Activated CD4-positive, CD25-positive, alpha-beta regulatory T cell treated with anti-CD3 and anti-CD28 coated beads, Interleukin-2, amount 50 U/mL, for 16 hours (primary cell): Measurements from ENCODE around the gene OR1A1.
"Not testable (repeated sequence)": the region's sequence is repeated elsewhere in the genome, so short reads cannot be mapped to it uniquely, and the experiment has no call there.

ENCODE experiments used
- DNase-seq: peaks from one replicate; pipeline ENCODE4 v3.0.0-alpha.2; 2020; ENCODE audit warnings: low read depth, low spot score

OR1A1 gene

DNA sequence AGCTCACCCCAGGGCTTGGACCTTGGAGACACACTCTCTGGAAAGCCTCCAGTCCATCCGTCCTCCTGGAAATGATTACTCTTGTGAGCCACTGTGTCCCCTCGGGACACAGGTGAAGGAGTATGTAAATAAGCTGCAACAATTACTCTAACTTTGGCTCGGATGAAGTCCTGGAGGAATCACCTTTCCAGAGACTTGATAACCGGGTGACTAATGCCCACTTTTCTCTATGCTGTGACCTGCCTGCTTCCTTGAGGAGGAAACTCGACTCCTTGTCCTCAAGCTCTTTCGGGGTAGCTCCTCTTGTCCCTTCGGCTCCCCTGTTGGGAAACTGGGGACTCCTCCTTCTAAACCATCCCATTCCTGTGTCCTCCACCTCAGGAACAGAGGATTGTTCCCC, at the start of gene OR1A1:
Gene OR1A1 (plus strand): TSS at position 301 of the 400 bp plus-strand sequence. CDS start 7,954 bp downstream, outside the sequence.
- DNase-seq, result no peak

DNA sequence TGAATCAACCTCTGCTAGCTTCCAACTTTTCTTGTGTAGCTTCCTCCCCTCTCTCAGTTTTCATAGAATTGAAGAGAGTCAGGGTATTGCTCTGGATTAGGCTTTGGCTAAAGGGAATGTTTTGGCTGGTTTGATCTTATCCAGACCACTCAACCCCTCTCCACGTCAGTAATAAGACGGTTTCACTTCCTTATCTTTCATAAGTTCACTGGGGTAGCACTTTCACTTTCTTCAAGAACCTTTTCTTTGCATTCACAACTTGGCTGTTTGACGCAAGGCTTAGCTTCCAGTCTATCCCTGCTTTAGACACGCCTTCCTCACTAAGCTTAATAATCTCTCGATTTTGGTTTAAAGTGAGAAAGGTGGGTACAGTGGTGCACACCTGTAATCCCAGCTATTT, 39.9 kb upstream of the OR1A1 start:
- no peak for DNase-seq

DNA sequence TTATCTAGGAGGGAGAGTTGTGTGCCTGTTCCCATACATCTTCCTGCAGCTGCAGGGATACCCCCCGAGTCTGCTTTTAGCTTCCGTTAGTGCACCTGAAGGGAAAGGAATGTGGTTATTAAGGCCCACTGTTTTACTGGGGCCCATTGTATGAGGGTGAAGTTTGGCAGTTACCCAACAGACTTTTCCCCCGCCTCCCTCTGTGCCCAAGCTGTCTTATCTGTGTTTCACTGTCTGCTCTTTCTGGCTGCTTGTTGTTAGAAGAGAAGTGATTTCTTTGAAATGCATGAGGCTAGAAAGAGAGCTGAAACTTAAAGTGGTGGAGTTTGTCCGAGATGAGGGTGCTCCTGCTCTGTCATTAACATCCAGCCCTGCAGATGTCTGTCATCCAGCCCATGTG, 17.5 kb upstream of the OR1A1 start:
- DNase-seq, result no peak

GRCh38 chr17:3197219-3197618, 10.2 kb upstream of the OR1A1 start, which contains the start of gene OR1A2:
Gene OR1A2, plus strand, starts transcription at chr17:3197519. Its CDS starts 0 bp downstream, at chr17:3197519.
- DNase-seq, result no peak

- DNase-seq, result no peak
Observed at GRCh38 chr17:3208484-3208883, 1.0 kb downstream of the OR1A1 start.

GRCh38 chr17:3213001-3213400, 5.5 kb downstream of the OR1A1 start:
- DNase-seq, result no peak

GRCh38 chr17:3213587-3213986, 6.1 kb downstream of the OR1A1 start:
- no peak for DNase-seq

GRCh38 chr17:3219978-3220377, 12.5 kb downstream of the OR1A1 start:
- DNase-seq, result not testable (repeated sequence)

DNA sequence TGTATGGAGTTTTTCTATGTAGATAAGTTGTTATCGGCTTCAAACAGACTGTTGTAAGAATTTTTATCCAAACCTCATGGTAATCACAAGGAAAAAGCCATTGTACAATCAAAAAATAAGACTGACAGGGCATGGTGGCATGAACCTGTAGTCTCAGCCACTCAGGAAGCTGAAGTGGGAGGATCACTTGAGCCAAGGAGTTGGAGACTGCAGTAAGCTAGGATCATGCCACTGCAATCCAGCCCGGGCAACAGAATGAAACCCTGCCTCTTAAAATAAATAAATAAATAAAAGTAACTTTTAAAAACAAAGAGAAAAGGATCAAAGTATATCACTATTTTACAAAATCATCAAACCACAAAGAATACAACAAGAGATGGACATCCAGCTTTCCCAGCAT, 14.4 kb downstream of the OR1A1 start:
- DNase-seq, result no peak

GRCh38 chr17:3222505-3222904, 15.0 kb downstream of the OR1A1 start:
- DNase-seq, result no peak

- DNase-seq, result not testable (repeated sequence)
Observed at GRCh38 chr17:3224721-3225352, 17.4 kb downstream of the OR1A1 start.

- not testable (repeated sequence) for DNase-seq
Observed at GRCh38 chr17:3232300-3232699, 24.8 kb downstream of the OR1A1 start.

DNA sequence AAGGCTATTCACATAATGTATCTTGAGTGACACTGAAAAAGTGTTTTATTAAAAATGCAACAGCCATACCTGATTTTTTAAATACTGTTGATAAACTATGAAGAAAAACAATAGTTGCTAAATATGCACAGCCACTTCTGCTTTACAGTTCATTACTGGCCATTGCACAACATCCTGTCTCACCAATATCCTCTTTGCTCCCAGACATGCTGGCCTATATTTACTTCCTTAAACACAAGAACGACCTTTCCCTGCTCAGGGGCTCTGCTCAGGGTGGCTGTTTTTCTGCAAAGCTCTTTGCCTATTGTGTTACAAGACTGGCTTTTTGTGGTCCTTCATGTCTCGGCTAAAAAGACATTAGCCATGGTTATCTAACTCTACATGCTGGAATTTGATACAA, 31.2 kb downstream of the OR1A1 start:
- DNase-seq, result not testable (repeated sequence)

- not testable (repeated sequence) for DNase-seq
Observed at GRCh38 chr17:3241044-3241443, 33.6 kb downstream of the OR1A1 start.

DNA sequence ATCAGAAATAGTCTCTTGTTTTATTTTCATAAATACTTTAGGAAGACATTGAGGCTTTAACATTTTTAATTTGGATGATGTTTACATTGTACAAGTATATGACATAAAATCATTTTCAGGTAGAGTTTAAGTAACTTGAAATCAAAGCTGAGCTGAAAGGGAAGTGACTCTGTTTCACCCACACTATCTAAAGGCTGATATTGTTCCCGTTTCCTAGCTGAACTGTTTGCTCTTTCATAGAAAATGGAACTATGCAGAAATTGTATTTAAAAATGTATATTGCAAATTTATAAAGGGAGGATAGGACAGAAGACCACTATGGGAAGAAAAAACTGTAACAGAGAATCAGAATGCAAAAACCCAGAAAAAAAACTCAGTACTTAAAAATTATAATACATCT, 37.4 kb downstream of the OR1A1 start:
- DNase-seq, result not testable (repeated sequence)

- not testable (repeated sequence) for DNase-seq
Observed at GRCh38 chr17:3249013-3249412, 41.5 kb downstream of the OR1A1 start.

DNA sequence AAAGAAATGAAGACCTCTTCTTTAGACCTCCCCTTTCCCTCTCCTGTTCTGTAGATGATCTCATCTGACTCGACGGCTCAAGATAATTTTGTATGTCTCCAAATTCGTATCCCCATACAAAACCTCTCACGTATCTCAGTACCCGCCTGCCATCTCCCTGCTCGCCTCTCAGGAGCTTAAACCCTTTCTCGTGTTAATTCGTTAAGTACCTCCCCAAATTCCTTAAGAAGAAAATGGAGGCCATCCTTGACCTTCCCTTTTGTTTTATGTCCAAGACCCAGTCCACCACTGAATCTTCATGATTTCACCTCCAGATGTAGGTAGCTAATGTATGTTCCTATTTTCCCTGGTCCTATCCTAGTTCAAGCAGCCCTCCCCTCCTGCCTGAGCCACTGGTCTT, 49.1 kb downstream of the OR1A1 start:
- no peak for DNase-seq

DNA sequence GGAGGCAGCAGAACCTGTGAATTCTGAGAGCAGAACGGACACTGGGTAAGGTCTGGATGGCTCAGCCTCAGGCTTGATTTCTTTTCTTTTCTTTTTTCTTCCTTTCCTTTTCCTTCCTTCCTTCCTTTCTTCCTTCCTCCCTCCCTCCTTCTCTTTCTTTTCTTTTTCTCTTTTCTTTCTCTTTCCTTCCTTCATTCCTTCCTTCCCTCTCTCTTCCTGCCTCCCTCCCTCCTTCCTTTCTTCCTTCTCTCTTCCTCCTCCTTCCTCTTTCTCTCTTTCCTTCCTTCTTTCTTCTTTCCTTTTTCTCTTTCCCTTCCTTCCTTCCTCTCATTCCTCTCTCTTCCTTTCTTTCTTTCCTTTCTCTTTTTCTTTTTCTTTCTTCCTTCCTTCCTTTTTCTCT, 52.7 kb downstream of the OR1A1 start:
- DNase-seq, result no peak

- DNase-seq, result no peak
Observed at GRCh38 chr17:3260600-3260999, 53.1 kb downstream of the OR1A1 start.
